GM18867 (cell line): Measurements from ENCODE around the gene ARID5B.
"Not testable (repeated sequence)": the region's sequence is repeated elsewhere in the genome, so short reads cannot be mapped to it uniquely, and the experiment has no call there.

Experiments
- ATAC-seq: cut with Tn5 transposase; IDR thresholded peaks from one replicate; pipeline ENCODE4 v1.9.1; 2021; ENCODE audit warnings: mild to moderate bottlenecking, moderate library complexity; ENCODE audit not compliant: unreplicated experiment

ARID5B gene

DNA sequence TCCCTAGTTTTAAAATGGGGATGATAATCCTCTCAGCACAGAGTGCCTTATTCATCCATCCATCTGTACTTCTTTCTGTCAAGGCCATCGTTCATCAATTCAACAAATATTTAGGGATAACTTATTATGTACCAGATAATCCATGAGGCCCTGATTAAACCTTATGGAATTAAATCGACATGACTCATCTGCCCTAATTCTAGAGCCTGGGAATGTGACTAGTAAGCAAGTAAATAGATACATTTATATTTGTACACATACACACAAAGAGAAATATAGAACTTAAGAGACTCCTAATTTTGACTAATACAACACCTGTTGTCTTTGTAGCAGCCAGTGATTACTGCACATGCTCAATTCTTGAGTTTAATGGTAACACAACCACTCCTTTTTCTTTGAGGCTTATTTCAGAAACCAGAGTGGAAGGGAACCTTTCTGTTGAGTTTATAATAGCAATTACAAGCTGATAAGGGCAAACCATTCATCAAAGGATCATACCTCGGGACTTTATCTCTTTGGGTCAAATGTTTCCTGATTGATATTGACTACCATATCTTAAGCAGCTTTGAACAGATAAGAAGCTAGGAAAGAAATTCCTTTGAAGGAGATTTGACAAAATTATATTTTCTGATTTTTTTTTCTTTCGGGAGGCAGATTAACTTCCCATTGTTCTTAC lies 122.7 kb downstream of the ARID5B start:
- no peak for ATAC-seq

- ATAC-seq: no peak
Measured at GRCh38 chr10:62025134-62025794, 123.8 kb downstream of the ARID5B start.

GRCh38 chr10:62025901-62026879 lies 124.7 kb downstream of the ARID5B start:
- no peak for ATAC-seq

DNA sequence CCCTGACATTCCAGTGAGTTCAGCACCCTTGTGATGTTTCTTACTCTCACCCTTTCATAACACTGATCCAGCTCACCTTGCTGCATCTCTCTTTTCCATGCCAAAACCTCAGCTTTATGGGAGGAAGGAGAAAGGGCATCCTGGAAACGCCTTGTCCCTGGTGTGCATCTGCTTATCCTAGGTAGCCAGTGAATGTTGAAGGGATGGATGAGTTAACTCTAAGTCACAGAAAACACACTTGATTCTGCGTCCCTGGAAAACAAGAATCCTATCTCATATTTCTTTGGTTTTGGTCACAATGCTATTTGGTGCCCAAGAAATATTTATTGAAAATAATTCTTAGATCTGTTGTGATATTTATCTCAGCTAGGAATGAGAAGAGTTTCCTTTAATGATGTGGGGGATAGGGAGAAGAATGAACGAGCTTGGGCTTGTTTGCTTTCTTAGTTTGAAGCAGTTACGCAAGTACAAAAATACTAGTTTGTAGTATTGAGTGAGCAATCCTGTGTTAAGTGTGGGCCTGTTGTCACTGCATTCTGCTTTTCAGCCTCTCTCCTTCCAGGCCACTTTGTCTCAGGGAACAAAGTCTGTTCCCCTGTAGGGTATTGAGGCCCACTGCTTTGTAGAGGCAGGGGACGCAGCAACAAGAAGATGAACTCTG lies 126.5 kb downstream of the ARID5B start:
- no peak for ATAC-seq

DNA sequence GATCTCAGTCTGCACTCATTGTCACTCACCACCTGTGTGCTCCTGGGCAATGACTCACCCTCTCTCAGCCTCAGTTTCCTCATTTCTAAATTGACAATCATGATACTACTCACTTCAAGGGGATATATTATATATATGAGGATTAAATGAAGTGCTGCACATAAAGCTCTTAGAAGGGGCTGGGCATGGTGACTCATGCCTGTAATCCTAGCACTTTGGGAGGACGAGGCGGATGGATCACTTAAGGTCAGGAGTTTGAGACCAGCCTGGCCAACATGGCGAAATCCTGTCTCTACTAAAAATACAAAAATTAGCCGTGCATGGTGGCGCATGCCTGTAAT lies 127.0 kb downstream of the ARID5B start:
- ATAC-seq: not testable (repeated sequence)

GRCh38 chr10:62029401-62029800 lies 127.9 kb downstream of the ARID5B start:
- ATAC-seq: no peak

DNA sequence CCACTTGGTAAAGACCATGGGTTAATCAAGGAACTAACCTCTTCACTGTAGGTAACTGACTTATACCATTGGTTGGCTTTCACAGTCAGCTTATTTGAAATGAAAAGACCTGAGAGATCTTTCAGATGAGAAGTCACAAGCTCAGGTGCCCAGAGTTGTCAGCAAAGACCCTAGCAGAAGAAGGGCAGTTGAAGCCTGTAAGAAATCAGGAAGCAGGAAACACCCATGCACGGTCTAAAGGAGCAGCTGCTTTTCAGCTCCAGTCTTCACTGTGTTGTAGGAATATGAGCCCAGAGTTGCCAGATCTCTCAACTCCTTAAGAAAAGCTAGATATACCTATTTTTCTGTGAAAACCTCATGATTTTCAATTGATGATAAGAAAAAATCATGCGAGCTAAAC lies 130.0 kb downstream of the ARID5B start:
- no peak for ATAC-seq

GRCh38 chr10:62033125-62033524 lies 131.6 kb downstream of the ARID5B start:
- no peak for ATAC-seq

DNA sequence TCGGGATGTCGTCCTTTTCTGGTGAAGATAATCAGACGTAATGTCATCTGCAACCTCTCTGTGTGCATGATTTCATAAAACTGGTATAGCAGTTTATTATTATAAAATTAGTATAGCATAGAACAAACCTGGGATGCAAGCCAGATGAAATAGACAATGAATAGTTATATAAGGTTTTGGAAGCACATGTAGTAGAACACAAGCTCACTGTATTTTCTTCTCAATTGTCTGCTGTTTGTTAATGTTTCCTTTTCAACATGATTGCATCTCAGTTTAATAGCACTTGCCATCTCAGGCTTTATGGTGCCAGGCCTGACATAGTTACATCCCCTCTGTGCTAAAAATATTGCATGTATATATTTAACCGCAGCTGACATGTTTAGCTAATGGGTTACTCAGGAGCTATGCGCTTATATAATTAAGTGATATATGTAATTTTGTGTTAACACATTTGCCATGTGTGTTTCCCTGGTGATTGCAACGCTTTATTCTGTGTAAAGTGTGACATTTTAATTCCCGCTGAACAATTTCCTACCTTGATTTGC lies 132.7 kb downstream of the ARID5B start:
- no peak for ATAC-seq

- no peak for ATAC-seq
Measured at GRCh38 chr10:62036186-62037081, 134.9 kb downstream of the ARID5B start.

- no peak for ATAC-seq
Measured at GRCh38 chr10:62037166-62037831, 135.8 kb downstream of the ARID5B start.

DNA sequence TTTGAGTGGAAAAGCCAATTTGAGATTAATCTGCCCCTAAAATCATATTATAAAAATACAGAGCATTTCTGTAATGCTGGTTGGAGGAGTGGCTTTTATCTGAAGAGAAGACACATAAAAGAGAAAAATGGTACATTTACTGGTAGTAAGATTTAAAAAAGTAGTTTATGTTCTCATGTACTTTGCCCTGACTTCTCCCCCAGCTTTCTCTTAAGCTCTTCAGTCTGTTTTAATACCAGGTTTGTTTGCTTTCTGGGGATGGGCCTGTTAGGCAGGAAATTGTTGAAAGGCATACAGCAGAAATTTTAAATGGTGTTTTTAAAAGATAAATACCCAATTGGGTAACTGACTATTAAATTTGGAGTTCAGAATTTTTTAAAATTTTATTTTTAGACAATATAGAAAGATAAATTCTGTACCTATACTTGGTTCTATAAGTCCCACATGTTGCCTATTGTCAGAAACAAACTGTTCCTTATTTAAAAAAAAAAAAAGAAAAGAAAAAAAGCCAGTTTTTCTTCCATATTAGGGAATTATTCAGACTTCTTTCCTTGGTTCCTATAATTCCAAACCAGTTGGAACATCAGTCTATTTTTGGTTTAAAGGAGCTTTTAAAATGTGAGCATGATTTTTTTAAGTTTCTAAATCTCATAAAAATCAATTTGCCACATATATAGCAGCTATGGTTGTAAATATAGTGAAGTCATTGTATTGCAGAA lies 136.6 kb downstream of the ARID5B start:
- ATAC-seq: no peak

DNA sequence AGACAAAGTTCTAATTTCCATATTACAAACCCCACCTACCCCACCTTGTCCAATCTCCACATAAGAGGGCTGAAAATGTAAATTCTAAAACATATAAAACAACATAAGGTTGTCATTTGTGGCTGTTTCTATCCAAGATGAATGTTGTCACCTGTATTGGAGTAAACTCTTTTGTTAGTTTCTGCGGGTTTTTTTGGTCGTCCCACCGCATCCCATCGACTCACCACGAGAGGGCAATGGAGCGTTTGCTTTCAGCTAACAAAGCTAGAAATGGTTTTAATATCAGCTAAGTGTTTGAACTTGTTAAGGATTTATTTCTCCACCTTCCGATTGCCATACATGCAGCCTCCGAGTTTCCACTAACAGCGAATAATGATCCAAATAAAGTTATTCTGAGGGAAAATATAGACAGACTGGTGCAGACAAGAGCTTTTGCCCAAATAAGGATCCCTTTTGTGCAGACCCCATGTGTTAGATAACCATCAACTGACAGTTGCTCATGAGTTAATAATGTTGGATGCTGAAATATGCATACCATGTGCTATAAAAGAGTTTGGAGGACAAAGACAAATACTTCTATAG lies 137.2 kb downstream of the ARID5B start:
- ATAC-seq: peak; percentile 65

GRCh38 chr10:62039954-62040353 lies 138.5 kb downstream of the ARID5B start:
- no peak for ATAC-seq

DNA sequence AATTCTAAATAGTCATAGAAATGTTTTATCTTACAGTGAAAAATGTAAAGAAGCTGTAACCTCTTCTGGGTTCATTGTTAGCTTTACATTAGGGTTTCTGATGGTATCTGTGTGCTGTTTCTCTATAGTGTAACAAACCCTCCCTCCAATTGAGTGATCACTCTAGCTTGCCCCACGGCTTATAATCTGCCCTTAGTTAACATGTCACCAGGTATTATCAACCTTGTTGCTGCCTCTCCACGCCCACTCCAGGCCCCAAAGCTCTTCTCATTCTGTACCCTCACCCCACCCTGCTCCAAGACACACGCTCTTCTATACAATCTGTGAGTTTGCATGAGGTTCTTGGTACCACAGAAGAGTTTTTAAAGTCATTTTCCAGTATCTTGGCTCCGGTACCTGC lies 139.4 kb downstream of the ARID5B start:
- ATAC-seq: no peak

GRCh38 chr10:62043421-62044021 lies 142.0 kb downstream of the ARID5B start:
- no peak for ATAC-seq

DNA sequence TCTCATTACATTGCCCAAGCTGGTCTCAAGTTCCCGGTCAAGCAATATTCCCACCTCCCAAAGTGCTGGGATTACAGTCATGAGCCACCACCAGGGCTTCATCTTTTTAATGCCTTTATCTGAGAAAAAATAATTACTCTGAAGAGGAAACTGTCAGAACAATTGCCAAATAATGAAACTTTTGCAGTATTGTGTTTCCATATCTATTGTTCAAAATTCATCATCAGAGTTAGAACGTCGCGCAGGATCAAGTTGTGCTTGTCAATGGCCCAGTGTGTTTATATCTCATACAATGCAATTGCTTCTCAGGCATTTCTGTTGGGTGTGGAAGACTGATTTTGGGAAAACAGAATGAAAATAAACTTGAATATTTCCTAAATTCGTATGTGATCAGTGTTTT lies 143.1 kb downstream of the ARID5B start:
- no peak for ATAC-seq
